Stimulated activated naive CD8-positive, alpha-beta T cell treated with anti-CD3 and anti-CD28 coated beads, Interleukin-15, Interleukin-2, amounts not matched to agents 100 ng/mL and 50 ng/mL, for 24 hours (primary cell): ENCODE results near the gene TGM3.

Experiments used
- H3K27ac Mint-ChIP-seq: one replicate; pipeline ENCODE4 v1.8.0; 2021; ENCODE audit warnings: mild to moderate bottlenecking, mixed read lengths
- H3K27me3 Mint-ChIP-seq: one replicate; pipeline ENCODE4 v1.8.0; 2021; ENCODE audit warnings: mixed read lengths
- H3K36me3 Mint-ChIP-seq: one replicate; pipeline ENCODE4 v1.8.0; 2021; ENCODE audit warnings: low read depth, mixed read lengths
- H3K4me1 Mint-ChIP-seq: one replicate; pipeline ENCODE4 v1.8.0; 2021; ENCODE audit warnings: low read depth, mixed read lengths
- H3K4me3 Mint-ChIP-seq: one replicate; pipeline ENCODE4 v1.8.0; 2021; ENCODE audit warnings: mild to moderate bottlenecking, mixed read lengths
- H3K9me3 Mint-ChIP-seq: one replicate; pipeline ENCODE4 v1.8.0; 2021; ENCODE audit warnings: mixed read lengths

The TGM3 gene

GRCh38 chr20:2358006-2358405 is 62.2 kb downstream of the TGM3 start:
- no peaks in the 10 kb centered on the region for H3K36me3 Mint-ChIP-seq
- peaks cover 40% of the 10 kb centered on the region for H3K27me3 Mint-ChIP-seq
- H3K4me1 Mint-ChIP-seq, result no peaks in the 10 kb centered on the region
- no peak overlapping the region for H3K4me3 Mint-ChIP-seq
- H3K27ac Mint-ChIP-seq, result no peak overlapping the region
- peaks cover 10% of the 10 kb centered on the region for H3K9me3 Mint-ChIP-seq

GRCh38 chr20:2361035-2361593 is 65.3 kb downstream of the TGM3 start:
- no peak overlapping the region for H3K27ac Mint-ChIP-seq
- H3K27me3 Mint-ChIP-seq, result peaks cover 36% of the 10 kb centered on the region
- H3K4me3 Mint-ChIP-seq, result no peak overlapping the region
- H3K9me3 Mint-ChIP-seq, result peaks cover 10% of the 10 kb centered on the region
- no peaks in the 10 kb centered on the region for H3K4me1 Mint-ChIP-seq
- H3K36me3 Mint-ChIP-seq, result no peaks in the 10 kb centered on the region

GRCh38 chr20:2363187-2363586 is 67.4 kb downstream of the TGM3 start:
- peaks cover 36% of the 10 kb centered on the region for H3K27me3 Mint-ChIP-seq
- H3K27ac Mint-ChIP-seq, result no peak overlapping the region
- H3K4me3 Mint-ChIP-seq, result no peak overlapping the region
- no peaks in the 10 kb centered on the region for H3K36me3 Mint-ChIP-seq
- no peaks in the 10 kb centered on the region for H3K4me1 Mint-ChIP-seq
- peaks cover 10% of the 10 kb centered on the region for H3K9me3 Mint-ChIP-seq

- Mint-ChIP-seq H3K4me1 (no peaks in the 10 kb centered on the region), H3K27me3 (peaks cover 40% of the 10 kb centered on the region), H3K9me3 (peaks cover 12% of the 10 kb centered on the region), H3K4me3 (no peak overlapping the region), H3K27ac (no peak overlapping the region), H3K36me3 (no peaks in the 10 kb centered on the region)
Measured at GRCh38 chr20:2363587-2363986, 67.8 kb downstream of the TGM3 start.

GRCh38 chr20:2364044-2364443 is 68.2 kb downstream of the TGM3 start:
- Mint-ChIP-seq H3K27ac (no peak overlapping the region), H3K9me3 (peaks cover 16% of the 10 kb centered on the region), H3K4me3 (no peak overlapping the region), H3K27me3 (peaks cover 45% of the 10 kb centered on the region), H3K36me3 (no peaks in the 10 kb centered on the region), H3K4me1 (no peaks in the 10 kb centered on the region)

GRCh38 chr20:2365091-2365490 is 69.3 kb downstream of the TGM3 start:
- Mint-ChIP-seq H3K9me3 (peaks cover 16% of the 10 kb centered on the region), H3K4me3 (no peak overlapping the region), H3K36me3 (no peaks in the 10 kb centered on the region), H3K4me1 (no peaks in the 10 kb centered on the region), H3K27me3 (peaks cover 47% of the 10 kb centered on the region), H3K27ac (no peak overlapping the region)

GRCh38 chr20:2365666-2366065 is 69.9 kb downstream of the TGM3 start:
- Mint-ChIP-seq H3K27ac (no peak overlapping the region), H3K4me1 (no peaks in the 10 kb centered on the region), H3K9me3 (peaks cover 18% of the 10 kb centered on the region), H3K36me3 (no peaks in the 10 kb centered on the region), H3K27me3 (peaks cover 53% of the 10 kb centered on the region), H3K4me3 (no peak overlapping the region)

- peaks cover 9% of the 10 kb centered on the region for H3K9me3 Mint-ChIP-seq
- H3K27me3 Mint-ChIP-seq, result peaks cover 61% of the 10 kb centered on the region
- H3K4me1 Mint-ChIP-seq, result no peaks in the 10 kb centered on the region
- H3K27ac Mint-ChIP-seq, result no peak overlapping the region
- no peak overlapping the region for H3K4me3 Mint-ChIP-seq
- no peaks in the 10 kb centered on the region for H3K36me3 Mint-ChIP-seq
Measured at GRCh38 chr20:2368621-2369020, 72.8 kb downstream of the TGM3 start.

GRCh38 chr20:2373098-2373497 is 77.3 kb downstream of the TGM3 start:
- peaks cover 9% of the 10 kb centered on the region for H3K9me3 Mint-ChIP-seq
- H3K27ac Mint-ChIP-seq, result no peak overlapping the region
- H3K36me3 Mint-ChIP-seq, result no peaks in the 10 kb centered on the region
- no peak overlapping the region for H3K4me3 Mint-ChIP-seq
- H3K27me3 Mint-ChIP-seq, result peaks cover 50% of the 10 kb centered on the region
- H3K4me1 Mint-ChIP-seq, result no peaks in the 10 kb centered on the region

- H3K27me3 Mint-ChIP-seq, result peaks cover 40% of the 10 kb centered on the region
- H3K36me3 Mint-ChIP-seq, result no peaks in the 10 kb centered on the region
- no peak overlapping the region for H3K27ac Mint-ChIP-seq
- peaks cover 3% of the 10 kb centered on the region for H3K9me3 Mint-ChIP-seq
- H3K4me1 Mint-ChIP-seq, result peaks cover 11% of the 10 kb centered on the region
- no peak overlapping the region for H3K4me3 Mint-ChIP-seq
Measured at GRCh38 chr20:2374346-2375125, 78.7 kb downstream of the TGM3 start.

GRCh38 chr20:2378893-2379292 is 83.1 kb downstream of the TGM3 start:
- H3K27ac Mint-ChIP-seq, result no peak overlapping the region
- H3K36me3 Mint-ChIP-seq, result no peaks in the 10 kb centered on the region
- peaks cover 18% of the 10 kb centered on the region for H3K27me3 Mint-ChIP-seq
- no peaks in the 10 kb centered on the region for H3K9me3 Mint-ChIP-seq
- no peak overlapping the region for H3K4me3 Mint-ChIP-seq
- peaks cover 18% of the 10 kb centered on the region for H3K4me1 Mint-ChIP-seq

- H3K9me3 Mint-ChIP-seq, result no peaks in the 10 kb centered on the region
- peaks cover 18% of the 10 kb centered on the region for H3K27me3 Mint-ChIP-seq
- H3K4me3 Mint-ChIP-seq, result no peak overlapping the region
- no peaks in the 10 kb centered on the region for H3K36me3 Mint-ChIP-seq
- peaks cover 18% of the 10 kb centered on the region for H3K4me1 Mint-ChIP-seq
- no peak overlapping the region for H3K27ac Mint-ChIP-seq
Measured at GRCh38 chr20:2379511-2380229, 83.9 kb downstream of the TGM3 start.

- H3K9me3 Mint-ChIP-seq, result no peaks in the 10 kb centered on the region
- peaks cover 18% of the 10 kb centered on the region for H3K4me1 Mint-ChIP-seq
- no peak within 1 kb of the TSS for H3K4me3 Mint-ChIP-seq
- no peak within 1 kb of the TSS for H3K27ac Mint-ChIP-seq
- no peaks in the 10 kb centered on the region for H3K36me3 Mint-ChIP-seq
- peaks cover 18% of the 10 kb centered on the region for H3K27me3 Mint-ChIP-seq
Measured at GRCh38 chr20:2380601-2381000, 84.8 kb downstream of the TGM3 start, which contains the start of gene TGM6. TGM6 (plus strand) TSS chr20:2380901; CDS start chr20:2380969, 68 bp downstream.

- H3K9me3 Mint-ChIP-seq, result no peaks in the 10 kb centered on the region
- no peaks in the 10 kb centered on the region for H3K36me3 Mint-ChIP-seq
- no peak overlapping the region for H3K4me3 Mint-ChIP-seq
- no peak overlapping the region for H3K27ac Mint-ChIP-seq
- H3K27me3 Mint-ChIP-seq, result peaks cover 18% of the 10 kb centered on the region
- H3K4me1 Mint-ChIP-seq, result peaks cover 18% of the 10 kb centered on the region
Measured at GRCh38 chr20:2381303-2381702, 85.5 kb downstream of the TGM3 start.

GRCh38 chr20:2382833-2383232 is 87.0 kb downstream of the TGM3 start:
- Mint-ChIP-seq H3K4me3 (no peak overlapping the region), H3K9me3 (no peaks in the 10 kb centered on the region), H3K27ac (no peak overlapping the region), H3K36me3 (no peaks in the 10 kb centered on the region), H3K4me1 (peaks cover 22% of the 10 kb centered on the region), H3K27me3 (peaks cover 16% of the 10 kb centered on the region)
